GM18526 (cell line): ENCODE data around the gene CABP4.
A peak's percentile ranks its signal among the peaks of the same experiment; 100 is the strongest.

Experiments
- POLR2A ChIP-seq: IDR thresholded peaks from 3 replicates; pipeline ENCODE4 v1.6.1; 2011; ENCODE audit not compliant: insufficient read length; ENCODE audit errors: extremely low read depth

Gene CABP4

GRCh38 chr11:67502328-67502979 is 47.3 kb downstream of the CABP4 start:
- TF ChIP-seq POLR2A: no peak

- TF ChIP-seq POLR2A: no peak
These were observed 48.2 kb downstream of the CABP4 start for GRCh38 chr11:67503119-67504004.

GRCh38 chr11:67504005-67504949 is 49.1 kb downstream of the CABP4 start:
- no peak for TF ChIP-seq POLR2A

- TF ChIP-seq POLR2A: peak; percentile 21
These were observed 49.9 kb downstream of the CABP4 start, which contains the start of gene PITPNM1 for GRCh38 chr11:67504950-67505581. Gene PITPNM1 (minus strand): TSS chr11:67505363. CDS start chr11:67504180, 1,183 bp downstream.

GRCh38 chr11:67505605-67506396 is 50.6 kb downstream of the CABP4 start:
- TF ChIP-seq POLR2A: no peak

GRCh38 chr11:67506426-67507051 is 51.4 kb downstream of the CABP4 start:
- no peak for TF ChIP-seq POLR2A

- TF ChIP-seq POLR2A: no peak
These were observed 52.2 kb downstream of the CABP4 start for GRCh38 chr11:67507242-67507863.

- peak; percentile 77 for TF ChIP-seq POLR2A
These were observed 52.8 kb downstream of the CABP4 start, which contains the start of gene CDK2AP2 for GRCh38 chr11:67507864-67508485. Gene CDK2AP2 (minus strand): TSS chr11:67508162. CDS start chr11:67508082, 80 bp downstream.

- TF ChIP-seq POLR2A: peak; percentile 52
These were observed 53.5 kb downstream of the CABP4 start for GRCh38 chr11:67508486-67509121.

- TF ChIP-seq POLR2A: no peak
These were observed 54.8 kb downstream of the CABP4 start for GRCh38 chr11:67510023-67510345.
